HepG2 (cell line): ENCODE results near the gene FBXO9.

Source experiments
- ERF ChIP-seq: IDR thresholded peaks from 2 replicates; pipeline ENCODE4 v1.6.1; 2018; ENCODE audit warnings: missing biosample characterization, missing genetic modification reagents
- EZH2 ChIP-seq: conservative IDR thresholded peaks from 2 replicates; pipeline ENCODE4 v1.6.1; 2012; ENCODE audit warnings: mild to moderate bottlenecking, low read depth, low read length, moderate library complexity
- FIP1L1 ChIP-seq: fragments of 200-400 bp; formaldehyde crosslinking; IDR thresholded peaks from 2 replicates; pipeline ENCODE4 v1.6.1; 2018; ENCODE audit warnings: low read depth, mild to moderate bottlenecking, low read length, moderate library complexity, borderline replicate concordance; ENCODE audit not compliant: insufficient read depth
- JUN ChIP-seq: sonication (generic); formaldehyde crosslinking; IDR thresholded peaks from 2 replicates; pipeline ENCODE4 v1.4.0; 2020; ENCODE audit warnings: mild to moderate bottlenecking, missing genetic modification reagents
- KLF13 ChIP-seq: sonication (generic); formaldehyde crosslinking; IDR thresholded peaks from 2 replicates; pipeline ENCODE4 v1.4.0; 2020; ENCODE audit warnings: mild to moderate bottlenecking, missing genetic modification reagents
- POLR2A ChIP-seq, 2 experiments: IDR thresholded peaks; 2 replicates each; pipeline ENCODE4 v1.6.1; 2011; ENCODE audit warnings: low read depth in 2 of 2, low read length in 2 of 2, mild to moderate bottlenecking in 1 of 2, moderate library complexity in 1 of 2; ENCODE audit not compliant: insufficient read depth in 1 of 2
- SMAD3 ChIP-seq: sonication (generic); formaldehyde crosslinking; IDR thresholded peaks from 2 replicates; pipeline ENCODE4 v1.4.0; 2020; ENCODE audit warnings: missing genetic modification reagents
- TAF15 ChIP-seq: fragments of 200-400 bp; formaldehyde crosslinking; IDR thresholded peaks from one replicate; pipeline ENCODE4 v1.6.1; 2018; ENCODE audit warnings: mild to moderate bottlenecking, low read depth, low read length; ENCODE audit not compliant: poor library complexity, severe bottlenecking
- TMF1 ChIP-seq: sonication (generic); formaldehyde crosslinking; IDR thresholded peaks from 2 replicates; pipeline ENCODE4 v1.8.1; 2022; ENCODE audit warnings: low read depth, missing genetic modification reagents
- TP53 ChIP-seq: sonication (generic); formaldehyde crosslinking; conservative IDR thresholded peaks from 2 replicates; pipeline ENCODE4 v1.4.0; 2020; ENCODE audit warnings: missing genetic modification reagents

GRCh38 chr6:53033764-53034163 lies 31.4 kb upstream of the FBXO9 start:
- TF ChIP-seq TMF1 (no peak), JUN (CRISPR knock-in tag) (no peak), TP53 (no peak), FIP1L1 (no peak), POLR2A (IDR thresholded peaks at IDR 0.05; ENCODE audit: insufficient read depth in 1 of 2, low read depth in 2 of 2, low read length in 2 of 2) (no peak), EZH2 (no peak), ERF (CRISPR knock-in tag) (no peak), TAF15 (no peak), SMAD3 (no peak), KLF13 (CRISPR knock-in tag) (no peak)
